Stimulated activated CD4-positive, alpha-beta T cell treated with anti-CD3 and anti-CD28 coated beads, Interleukin-1b, Interleukin-23, amount 100 ng/mL, for 1 hour (primary cell): ENCODE data around the gene COL5A1.

ENCODE experiments used
- DNase-seq, 2 donors: peaks; one replicate each; pipeline ENCODE4 v3.0.0-alpha.2; 2020; ENCODE audit warnings: low read depth in 2 of 2

Gene COL5A1

DNA sequence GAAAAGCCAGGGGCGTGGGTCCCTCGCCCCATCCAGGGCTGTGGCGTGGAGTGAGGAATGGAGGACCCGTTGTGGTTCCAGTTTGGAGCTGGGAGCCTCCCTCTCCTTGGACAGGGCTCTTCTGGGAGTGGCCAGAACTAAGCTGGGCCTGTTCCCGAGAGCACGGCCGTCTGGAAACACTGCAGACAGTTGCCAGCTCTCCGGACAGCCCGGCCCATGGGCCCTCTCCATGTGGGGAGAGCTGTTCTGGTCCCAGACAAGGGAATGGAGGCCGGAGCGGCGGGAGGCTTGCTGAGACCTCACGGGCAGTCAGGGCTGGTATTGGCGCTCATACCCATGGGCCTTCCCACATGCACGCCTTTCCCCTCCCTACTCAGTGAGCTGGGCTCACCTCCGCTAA is 193.8 kb downstream of the COL5A1 start:
- DNase-seq: no peak

DNA sequence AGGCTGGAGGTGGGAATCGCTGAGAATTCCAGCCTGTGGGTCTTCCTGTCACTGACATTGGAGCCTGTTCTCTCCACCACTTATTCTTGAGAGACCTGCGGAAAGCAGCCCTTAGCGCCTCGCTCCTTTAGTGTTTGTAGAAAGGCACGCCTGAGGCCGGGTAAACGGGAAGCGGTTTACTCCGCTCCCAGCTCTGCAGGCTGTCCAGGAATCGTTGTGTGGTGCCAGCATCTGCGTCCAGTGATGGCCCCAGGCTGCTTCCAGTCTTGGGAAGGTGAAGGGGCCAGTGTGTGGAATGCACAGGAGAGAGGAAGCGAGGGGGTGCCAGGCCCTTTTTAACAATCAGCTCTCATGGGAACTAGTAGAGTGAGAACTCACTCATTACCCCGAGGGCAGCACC is 194.4 kb downstream of the COL5A1 start:
- DNase-seq: no peak

DNA sequence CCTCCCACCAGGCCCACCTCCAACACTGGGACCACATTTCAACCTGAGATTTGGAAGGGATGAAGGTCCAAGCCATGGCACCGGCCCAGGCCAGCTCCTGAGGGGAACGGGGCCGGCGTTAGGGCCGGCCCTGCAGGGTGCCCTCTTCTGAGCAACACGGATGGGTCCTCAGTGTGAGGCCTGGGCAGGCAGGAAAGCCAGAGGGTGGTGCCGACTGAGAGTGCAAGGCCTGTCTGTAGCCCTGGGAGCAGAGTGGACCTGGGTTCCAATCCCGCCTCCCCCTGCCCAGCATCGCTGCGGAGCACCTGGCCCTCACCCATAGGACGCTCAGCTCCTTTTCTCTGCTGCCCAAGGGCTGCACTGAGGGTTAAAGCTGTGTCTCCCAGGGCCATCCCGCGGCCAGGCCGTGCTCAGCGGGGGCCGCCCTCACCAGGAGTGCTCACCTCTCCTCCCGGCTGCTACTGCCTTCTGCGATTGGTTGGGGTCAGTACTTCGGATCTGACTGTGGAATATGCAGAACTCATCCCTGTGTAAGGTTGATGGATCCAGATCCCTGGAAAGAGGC is 194.9 kb downstream of the COL5A1 start:
- no peak for DNase-seq

DNA sequence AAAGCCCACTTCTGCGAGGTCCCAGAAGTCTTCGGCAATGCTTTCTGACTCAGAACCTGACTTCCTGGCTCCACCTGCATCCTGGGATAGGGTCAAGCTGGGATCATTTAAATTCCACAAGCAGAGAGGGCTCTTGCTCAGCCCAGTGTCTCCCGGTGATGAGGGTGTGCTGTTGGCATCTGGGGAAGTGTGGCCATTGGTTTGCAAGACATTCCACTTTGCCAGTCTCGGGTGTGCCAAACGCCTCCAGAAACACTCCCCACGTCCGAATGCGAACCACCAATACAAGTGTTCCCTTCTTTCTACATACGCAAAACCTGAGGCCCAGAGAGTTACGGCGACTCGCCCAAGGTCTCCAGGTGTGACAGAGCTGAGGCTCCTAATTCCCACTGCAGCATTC is 195.9 kb downstream of the COL5A1 start:
- no peak for DNase-seq

DNA sequence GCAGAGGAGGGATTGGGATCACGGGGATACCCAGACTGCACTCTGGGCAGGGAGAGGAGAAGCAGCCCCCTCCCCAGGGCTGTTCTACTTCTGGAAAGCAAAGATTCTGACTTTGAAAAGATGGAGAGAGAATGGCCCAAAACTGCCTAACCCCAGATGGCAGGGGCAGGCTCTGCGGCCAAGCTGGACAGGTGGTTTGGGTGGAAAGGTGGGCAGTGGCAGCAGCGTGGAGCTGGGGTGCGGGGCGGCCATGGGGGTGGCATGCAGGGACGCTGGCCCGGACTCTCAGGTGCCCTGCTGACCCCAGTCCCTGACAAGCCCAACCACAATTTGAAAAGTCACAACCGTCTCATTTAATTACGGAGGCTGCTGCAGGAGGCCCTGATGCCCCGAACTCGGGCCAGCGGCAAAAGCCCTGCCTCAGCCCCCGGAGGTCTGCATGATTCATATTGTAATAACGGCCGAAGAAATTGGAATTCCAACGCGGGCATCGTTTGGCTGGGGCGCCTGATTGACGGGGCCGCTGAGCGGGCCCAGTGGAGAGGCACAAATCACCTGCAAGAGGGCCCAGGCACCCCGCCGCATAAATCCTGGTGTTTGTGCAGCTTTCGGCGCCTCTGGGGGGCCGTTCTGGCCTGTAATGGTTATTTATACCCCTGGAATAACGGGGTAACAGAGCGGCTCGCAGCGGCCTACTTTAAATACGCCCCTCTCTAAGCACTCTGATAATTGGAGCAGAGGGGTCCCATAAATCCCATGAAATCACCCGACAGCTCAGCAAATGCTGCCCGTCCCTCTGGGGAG is 197.2 kb downstream of the COL5A1 start:
- DNase-seq: no peak

DNA sequence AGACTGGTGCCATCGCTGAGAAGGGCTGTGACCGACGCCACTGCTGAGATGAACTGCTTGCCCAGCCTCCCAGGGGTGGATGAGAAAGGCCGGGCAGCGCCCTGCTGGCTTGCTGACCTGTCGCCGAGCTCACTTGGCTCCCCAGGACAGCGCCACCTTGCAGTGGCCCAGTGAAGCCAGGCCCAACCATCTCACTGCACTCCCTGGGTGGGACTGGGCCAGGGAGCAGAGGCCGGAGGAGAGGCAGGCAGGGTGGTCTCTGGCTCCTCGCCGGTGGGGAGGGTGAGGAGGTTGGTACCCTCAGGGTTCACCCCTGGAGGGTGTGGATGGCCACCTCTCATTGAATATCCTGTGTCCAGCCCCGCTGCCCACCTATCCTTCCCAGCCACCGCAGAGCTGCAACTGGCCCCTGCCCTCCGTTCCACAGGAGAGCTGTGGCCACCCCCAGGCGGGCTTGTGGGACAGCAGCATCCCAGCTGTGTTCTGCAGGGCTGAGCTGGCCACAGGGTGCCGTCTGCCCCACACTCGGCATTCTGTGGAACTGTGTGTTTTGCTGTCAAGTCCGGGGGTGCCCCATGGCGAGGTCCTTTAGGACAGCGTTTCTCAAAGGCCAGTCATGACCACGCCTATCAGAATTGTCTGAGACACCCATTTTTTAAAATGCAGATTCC is 198.0 kb downstream of the COL5A1 start:
- DNase-seq: no peak

DNA sequence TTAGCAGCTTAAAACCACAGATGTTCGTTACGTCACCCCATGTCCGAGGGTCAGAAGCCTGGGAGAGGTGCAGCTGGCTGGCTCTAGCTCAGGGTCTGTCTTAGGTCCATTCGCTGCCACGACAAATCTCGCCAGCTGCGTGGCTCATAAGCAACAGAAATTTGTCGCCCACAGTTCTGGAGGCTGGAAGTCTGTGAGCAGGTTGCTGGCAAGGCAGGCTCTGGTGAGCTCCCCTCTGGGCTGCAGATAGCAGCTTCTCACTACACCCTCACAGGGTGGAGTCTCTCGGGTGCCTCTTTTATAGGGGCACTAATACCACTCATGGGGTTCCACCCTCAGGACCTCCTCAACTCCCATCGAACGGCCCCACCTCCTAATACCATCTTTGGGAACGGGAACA is 198.9 kb downstream of the COL5A1 start:
- no peak for DNase-seq

DNA sequence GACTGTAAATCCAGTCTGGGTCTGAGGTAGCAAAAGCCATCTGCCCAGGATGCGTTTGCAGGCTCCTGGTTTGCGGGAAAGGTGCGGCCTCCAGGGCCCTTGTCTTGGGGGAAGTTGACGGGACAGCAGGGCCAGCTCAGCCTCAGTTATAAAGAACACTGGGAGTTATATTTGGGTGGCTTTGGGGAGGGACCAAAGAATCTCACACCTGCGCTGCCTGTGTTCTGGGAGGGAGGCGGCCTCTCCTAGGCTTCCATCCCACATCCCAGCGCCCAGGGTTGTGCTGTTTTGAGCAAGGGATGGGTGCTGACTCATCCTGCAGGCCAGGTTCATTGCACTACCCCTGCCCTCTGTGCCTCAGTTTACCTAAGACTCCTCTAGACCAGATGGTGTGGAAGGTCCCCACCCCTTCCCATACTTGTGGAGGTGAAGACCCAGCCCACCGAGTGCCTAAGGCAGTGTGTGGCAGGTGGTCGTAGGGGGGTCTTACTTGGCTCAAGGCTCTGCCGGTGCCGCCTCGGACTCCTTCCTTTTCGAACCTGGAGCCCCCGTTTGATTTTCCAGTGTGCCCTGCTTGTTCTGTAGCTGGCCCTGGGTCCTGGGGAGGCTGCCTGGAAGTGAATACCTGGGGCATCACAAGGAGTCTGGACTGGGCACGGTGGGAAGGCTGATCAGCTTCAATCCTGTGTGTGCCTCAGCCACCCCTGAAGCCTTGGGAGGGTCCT is 199.7 kb downstream of the COL5A1 start:
- no peak for DNase-seq

DNA sequence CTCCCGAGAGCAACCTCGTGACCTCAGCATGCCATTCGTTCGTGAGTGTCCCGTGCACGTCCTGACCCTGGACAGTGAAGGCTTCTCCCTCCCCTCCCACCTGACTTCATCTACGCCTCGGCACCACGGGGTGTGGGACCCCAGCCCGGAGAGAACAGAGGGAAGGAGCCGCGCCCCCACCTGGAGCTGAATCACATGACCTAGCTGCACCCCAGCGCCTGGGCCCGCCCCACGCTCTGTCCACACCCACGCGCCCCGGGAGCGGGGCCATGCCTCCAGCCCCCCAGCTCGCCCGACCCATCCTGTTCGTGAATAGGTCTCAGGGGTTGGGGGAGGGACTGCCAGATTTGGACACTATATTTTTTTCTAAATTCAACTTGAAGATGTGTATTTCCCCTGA is 200.7 kb downstream of the COL5A1 start:
- no peak for DNase-seq

DNA sequence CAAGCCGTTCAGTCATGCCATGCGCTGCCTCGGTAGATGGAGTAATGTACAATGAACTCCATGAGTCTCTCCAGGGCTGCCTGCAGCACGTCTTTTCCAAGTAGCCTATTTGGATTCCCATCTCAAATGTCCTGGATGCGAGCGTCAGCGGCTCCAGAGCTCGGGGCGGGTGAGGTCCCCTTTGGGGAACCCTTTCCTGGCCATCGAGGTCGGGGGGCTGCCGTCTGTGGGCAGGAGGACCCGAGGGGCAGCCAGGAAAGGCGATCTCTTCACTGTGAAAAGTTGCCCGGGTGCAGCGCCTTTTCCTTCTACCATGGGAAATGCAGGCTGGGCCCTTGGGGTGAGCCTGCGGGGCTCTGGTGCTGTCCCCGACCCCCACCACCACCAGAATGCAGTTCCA is 202.1 kb downstream of the COL5A1 start:
- no peak for DNase-seq

DNA sequence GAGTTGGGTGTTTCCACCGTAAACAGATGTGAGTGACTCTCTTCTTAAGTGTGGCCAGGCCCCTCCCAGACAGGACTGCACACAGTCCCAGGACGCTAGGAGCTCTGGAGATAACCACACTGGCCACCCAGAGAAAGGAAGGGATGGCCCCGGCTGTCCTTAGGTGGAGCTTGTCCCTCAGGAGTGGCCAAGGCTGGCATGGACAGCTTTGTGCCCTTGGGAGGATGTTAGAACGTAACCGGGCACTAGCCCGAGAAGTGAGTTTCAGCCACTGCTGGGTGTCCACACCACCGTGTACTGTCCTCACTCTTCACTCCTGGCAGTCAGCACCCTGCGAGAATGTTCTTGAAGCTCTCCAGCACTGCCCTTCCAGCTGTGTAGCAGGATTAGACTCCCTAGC is 203.2 kb downstream of the COL5A1 start:
- no peak for DNase-seq

DNA sequence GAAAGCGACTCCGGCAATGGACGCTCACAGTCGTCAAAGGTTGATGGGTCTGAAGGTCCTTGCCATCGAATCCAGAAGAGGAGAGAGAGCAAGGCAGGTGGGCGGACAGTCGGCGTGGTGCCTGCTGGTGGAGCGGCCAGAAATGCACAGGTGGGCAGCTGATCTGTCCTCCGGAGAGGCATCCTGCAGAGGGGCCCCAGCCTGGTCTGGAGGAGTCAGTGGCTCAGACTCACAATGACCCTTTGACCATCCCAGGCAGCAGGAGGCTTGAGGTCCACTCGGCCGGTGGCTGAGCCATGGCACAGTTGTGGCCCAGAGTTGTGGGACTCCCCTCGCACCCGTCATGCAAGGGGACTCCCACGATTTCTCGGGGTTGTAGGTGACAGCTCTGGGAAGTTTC is 204.6 kb downstream of the COL5A1 start:
- no peak for DNase-seq

DNA sequence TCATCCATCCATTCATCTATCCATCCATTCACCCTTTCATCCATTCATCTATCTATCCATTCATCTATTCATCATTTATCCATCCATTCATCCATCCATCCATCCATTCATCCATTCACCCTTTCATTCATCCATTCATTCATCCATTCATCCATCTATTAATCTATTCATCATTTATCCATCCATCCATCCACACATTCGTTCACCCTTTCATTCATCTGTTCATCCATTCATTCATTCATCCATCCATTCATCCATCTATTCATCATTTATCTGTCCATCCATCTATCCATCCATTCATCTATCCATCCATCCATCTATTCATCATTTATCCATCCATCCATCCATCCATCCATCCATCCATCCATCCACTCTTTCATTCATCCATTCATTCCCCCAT is 205.1 kb downstream of the COL5A1 start:
- DNase-seq: no peak

DNA sequence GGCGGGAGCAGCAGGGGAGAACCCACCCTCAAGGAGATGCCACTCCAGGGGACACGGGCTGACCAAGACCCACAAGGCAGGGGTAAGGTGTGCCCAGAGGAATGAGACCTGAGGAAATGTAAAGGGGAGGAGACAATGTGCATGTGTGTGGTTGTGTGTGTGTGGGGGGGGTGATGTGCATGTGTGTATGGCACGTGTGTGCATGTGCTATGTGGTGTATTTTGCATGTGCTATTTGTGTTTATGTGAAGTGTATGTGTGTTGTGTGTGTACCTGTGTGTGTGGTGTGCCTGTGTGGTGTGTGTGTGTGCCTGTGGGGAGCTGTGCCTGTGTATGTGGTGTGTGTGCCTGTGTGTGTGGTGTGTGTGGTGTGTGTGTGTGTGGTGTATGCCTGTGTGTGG is 205.5 kb downstream of the COL5A1 start:
- DNase-seq: no peak

DNA sequence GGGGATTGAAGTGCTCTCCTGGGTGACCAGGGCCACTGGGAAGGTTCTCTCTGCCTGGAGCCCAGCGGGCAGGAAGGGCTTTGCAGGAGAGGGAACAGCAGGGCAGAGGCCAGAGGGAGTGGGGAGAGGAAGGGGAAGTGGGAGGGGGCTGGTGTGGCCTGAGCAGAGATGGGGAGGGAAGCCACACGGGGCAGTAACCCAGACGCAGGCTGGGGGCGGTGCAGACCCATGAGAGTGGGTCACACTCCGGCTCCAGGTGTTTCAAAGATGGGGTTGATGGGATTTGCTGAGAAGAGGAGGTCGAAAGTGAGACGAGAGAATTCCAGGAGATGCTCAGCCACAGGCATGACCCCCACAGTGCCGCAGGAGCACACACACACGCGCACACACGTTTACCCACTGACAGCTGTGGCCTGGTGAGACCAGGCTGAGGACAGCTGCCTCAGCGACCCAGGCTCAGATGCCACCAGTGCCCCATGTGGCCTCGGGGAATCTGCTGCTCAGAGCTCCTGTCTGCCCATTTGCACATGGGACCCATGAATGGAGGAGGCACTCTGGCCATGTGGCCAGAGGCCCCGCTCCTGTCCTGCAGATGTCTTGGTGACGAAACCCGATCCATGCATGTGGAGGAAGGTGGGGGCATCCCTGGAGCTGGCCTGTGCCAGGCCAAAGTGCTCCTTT is 206.3 kb downstream of the COL5A1 start:
- DNase-seq: no peak

DNA sequence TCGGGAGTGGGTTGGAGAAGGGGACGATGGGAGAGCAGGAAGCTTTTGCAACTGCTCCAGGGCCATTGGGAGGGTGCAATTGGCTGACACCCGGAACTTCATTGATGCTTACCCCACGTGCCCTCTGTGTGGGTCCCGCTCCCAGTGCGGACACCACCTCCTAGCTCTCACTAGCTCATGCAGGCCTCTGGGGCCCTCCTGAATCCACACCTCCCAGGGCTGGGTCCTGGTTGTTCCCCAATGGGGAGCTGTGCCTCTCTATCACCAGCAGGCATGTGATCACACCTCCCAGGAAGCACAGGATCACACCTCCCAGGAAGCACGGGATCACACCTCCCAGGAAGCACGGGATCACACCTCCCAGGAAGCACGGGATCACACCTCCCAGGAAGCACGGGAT is 206.9 kb downstream of the COL5A1 start:
- DNase-seq: no peak

DNA sequence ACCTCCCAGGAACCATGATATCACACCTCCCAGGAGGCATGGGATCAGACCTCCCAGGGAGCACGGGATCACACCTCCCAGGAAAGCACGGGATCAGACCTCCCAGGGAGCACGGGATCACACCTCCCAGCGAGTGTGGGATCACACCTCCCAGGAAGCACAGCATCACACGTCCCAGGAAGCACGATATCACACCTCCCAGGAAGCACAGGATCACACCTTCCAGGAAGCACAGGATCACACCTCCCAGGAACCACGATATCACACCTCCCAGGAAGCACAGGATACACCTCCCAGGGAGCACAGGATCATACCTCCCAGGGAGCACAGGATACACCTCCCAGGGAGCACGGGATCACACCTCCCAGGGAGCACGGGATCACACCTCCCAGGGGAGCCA is 209.0 kb downstream of the COL5A1 start:
- no peak for DNase-seq

DNA sequence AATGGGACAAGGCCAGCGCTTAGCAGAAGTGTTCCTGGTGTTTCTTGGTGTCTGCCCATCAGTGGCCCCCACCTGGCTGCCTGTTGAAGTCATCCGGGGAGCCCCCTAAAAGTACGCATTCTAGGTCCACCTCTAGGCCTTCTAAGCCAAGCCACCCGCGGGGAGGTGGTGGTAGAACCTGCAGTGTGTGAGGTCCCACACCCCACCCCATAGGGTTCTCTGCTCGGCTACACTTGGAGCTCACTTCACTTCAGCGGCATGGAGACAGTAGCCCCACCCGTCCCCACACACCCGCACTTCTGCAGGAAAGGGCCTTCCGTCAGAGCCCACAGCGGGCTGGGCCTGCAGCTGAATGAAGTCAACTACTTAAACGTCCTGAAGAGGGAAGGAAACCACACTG is 209.4 kb downstream of the COL5A1 start:
- DNase-seq: no peak

DNA sequence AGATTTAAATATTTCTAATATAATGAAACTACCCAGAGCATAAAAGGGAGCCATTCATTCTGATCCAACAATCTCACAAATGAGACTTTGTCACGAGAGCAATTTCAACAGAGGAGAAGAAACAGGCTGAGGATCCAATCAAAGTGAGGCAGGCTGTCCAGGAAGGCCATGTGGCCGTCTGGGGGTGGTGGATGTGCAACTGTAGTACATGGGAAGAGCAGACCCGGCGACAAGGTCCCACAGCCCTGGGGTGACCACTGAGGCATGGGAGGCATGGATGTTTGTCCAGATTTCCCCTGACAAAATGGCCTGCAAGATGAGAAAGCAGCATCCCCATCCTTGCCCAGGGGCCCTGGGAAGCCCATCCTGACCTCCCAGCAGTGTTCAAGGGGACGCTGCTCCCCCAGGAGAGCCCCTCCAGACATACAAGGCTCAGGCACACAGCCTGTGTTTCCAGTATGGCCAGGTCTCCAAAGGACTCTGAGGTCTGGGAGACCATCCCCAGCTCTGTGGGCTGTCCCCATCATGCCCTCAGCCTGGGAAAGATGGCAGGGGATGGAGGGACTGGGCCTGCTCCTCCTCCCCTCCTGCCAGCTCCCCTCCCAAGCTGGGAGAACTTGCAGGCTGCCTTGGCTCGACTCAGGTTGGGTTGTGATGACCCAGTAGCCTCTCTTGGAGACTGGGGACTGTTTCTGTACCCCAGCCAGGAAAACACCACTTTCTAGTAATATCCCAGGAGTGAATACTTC is 211.5 kb downstream of the COL5A1 start:
- DNase-seq: no peak

DNA sequence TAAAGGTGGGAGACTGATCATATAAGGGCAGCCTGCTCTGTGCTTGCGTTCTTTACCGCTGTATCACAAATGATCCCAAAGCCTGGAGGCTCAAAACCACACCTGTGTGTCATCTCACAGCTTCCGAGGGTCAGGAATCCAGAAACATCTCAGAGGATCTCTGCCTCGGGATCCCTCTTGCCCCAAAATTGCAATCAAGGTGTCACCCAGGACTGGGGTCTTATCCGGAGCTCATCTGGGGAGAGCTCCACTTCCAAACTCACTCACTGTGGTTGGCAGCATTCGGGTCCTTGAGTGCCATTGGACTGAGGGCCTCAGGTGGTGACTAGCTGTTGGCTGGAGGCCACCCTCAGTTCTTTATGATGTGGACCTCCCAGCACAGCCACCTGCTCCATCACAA is 212.3 kb downstream of the COL5A1 start:
- DNase-seq: no peak

DNA sequence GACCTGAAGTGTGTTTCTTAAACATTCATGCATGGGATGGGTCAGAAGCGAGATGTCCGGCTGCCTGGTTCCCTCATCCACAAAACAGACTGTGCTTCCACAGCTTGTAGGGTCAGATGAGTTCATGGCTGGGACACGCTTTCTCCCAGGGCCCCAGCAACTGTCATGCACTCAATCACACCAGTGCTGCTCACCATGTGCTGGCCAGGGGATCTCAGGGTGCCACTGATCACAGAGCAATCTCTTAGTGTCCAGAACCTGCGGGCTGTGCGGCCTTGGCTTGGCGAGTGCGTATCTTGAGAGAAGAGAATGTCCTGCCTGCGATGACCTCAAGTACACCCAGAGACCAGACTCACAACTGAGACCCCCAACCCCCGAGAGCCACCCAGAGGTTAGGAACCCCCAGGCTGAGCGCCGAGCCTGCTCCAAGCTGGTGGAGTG is 213.0 kb downstream of the COL5A1 start:
- no peak for DNase-seq
